Mesenchymal stem cell (in vitro differentiated cells and primary cell): ENCODE results near the gene SEMG2.
A peak's percentile ranks its signal among the peaks of the same experiment; 100 is the strongest.

Experiments
- DNase-seq: peaks from one replicate; pipeline ENCODE4 v3.0.0-alpha.2; 2013
- H2AFZ ChIP-seq: one replicate; pipeline ENCODE4 v1.6.1; 2013; ENCODE audit warnings: low read depth, mild to moderate bottlenecking, control low read depth, inconsistent platforms, low read length, moderate library complexity
- H2AK5ac ChIP-seq: 2 replicates; pipeline ENCODE4 v1.6.1; 2013; ENCODE audit warnings: low read length, moderate library complexity, mild to moderate bottlenecking, inconsistent platforms; ENCODE audit not compliant: severe bottlenecking
- H2BK120ac ChIP-seq: one replicate; pipeline ENCODE4 v1.6.1; 2013; ENCODE audit warnings: low read depth, mild to moderate bottlenecking, inconsistent platforms, low read length, moderate library complexity
- H2BK12ac ChIP-seq, 2 experiments: one replicate each; pipeline ENCODE4 v1.6.1; 2013; ENCODE audit warnings: inconsistent platforms in 2 of 2, low read length in 2 of 2, mild to moderate bottlenecking in 2 of 2, moderate library complexity in 2 of 2, control low read depth in 1 of 2
- H2BK15ac ChIP-seq: one replicate; pipeline ENCODE4 v1.6.1; 2013; ENCODE audit warnings: mild to moderate bottlenecking, low read depth, inconsistent platforms; ENCODE audit not compliant: poor library complexity, severe bottlenecking
- H2BK5ac ChIP-seq: 2 replicates; pipeline ENCODE4 v1.6.1; 2013; ENCODE audit warnings: low read depth, mild to moderate bottlenecking, low read length, control low read depth, inconsistent platforms; ENCODE audit not compliant: poor library complexity, severe bottlenecking
- H3K14ac ChIP-seq, 2 experiments: one replicate each; pipeline ENCODE4 v1.6.1; 2013; ENCODE audit warnings: inconsistent platforms in 2 of 2, low read length in 2 of 2, control low read depth in 1 of 2, mild to moderate bottlenecking in 1 of 2, moderate library complexity in 1 of 2
- H3K18ac ChIP-seq, 2 experiments: one replicate each; pipeline ENCODE4 v1.6.1; 2013; ENCODE audit warnings: inconsistent platforms in 2 of 2, low read length in 2 of 2, control low read depth in 1 of 2, low read depth in 1 of 2, mild to moderate bottlenecking in 1 of 2
- H3K23ac ChIP-seq, 2 experiments: one replicate each; pipeline ENCODE4 v1.6.1; 2013; ENCODE audit warnings: inconsistent platforms in 2 of 2, low read length in 2 of 2, mild to moderate bottlenecking in 2 of 2, moderate library complexity in 2 of 2, control low read depth in 1 of 2
- H3K27ac ChIP-seq: 2 replicates; pipeline ENCODE4 v1.5.1; 2013; ENCODE audit warnings: mild to moderate bottlenecking, moderate library complexity, low read length, control low read depth, inconsistent platforms; ENCODE audit not compliant: poor library complexity, severe bottlenecking
- H3K27me3 ChIP-seq, 2 experiments: 2 replicates each; pipeline versions ENCODE4 v1.6.1 to v1.7.0; 2013; ENCODE audit warnings: low read length in 2 of 2, mild to moderate bottlenecking in 2 of 2, moderate library complexity in 2 of 2, control low read depth in 1 of 2, inconsistent platforms in 1 of 2; ENCODE audit not compliant: control insufficient read depth in 1 of 2, insufficient read depth in 1 of 2
- H3K36me3 ChIP-seq, 2 experiments: 2 replicates each; pipeline versions ENCODE4 v1.6.1 to v1.7.0; 2013; ENCODE audit warnings: low read length in 2 of 2, control low read depth in 1 of 2, inconsistent platforms in 1 of 2, low read depth in 1 of 2, mild to moderate bottlenecking in 1 of 2; ENCODE audit not compliant: insufficient read depth in 2 of 2, control insufficient read depth in 1 of 2
- H3K4ac ChIP-seq, 2 experiments: one replicate each; pipeline ENCODE4 v1.6.1; 2013; ENCODE audit warnings: inconsistent platforms in 2 of 2, low read length in 2 of 2, mild to moderate bottlenecking in 2 of 2, moderate library complexity in 2 of 2, control low read depth in 1 of 2, low read depth in 1 of 2
- H3K4me1 ChIP-seq: 2 replicates; pipeline ENCODE4 v1.6.1; 2013; ENCODE audit warnings: low read depth, low read length, control low read depth; ENCODE audit not compliant: control insufficient read depth, insufficient read depth
- H3K4me2 ChIP-seq: 2 replicates; pipeline ENCODE4 v1.6.1; 2013; ENCODE audit warnings: low read length, mild to moderate bottlenecking, inconsistent platforms; ENCODE audit not compliant: poor library complexity, severe bottlenecking
- H3K4me3 ChIP-seq, 2 experiments: 2 replicates each; pipeline versions ENCODE4 v1.5.1 to v1.7.0; 2013; ENCODE audit warnings: low read length in 2 of 2, mild to moderate bottlenecking in 2 of 2, control low read depth in 1 of 2, low read depth in 1 of 2; ENCODE audit not compliant: insufficient read depth in 1 of 2
- H3K79me1 ChIP-seq: replicated peaks from 2 replicates; pipeline ENCODE4 v1.6.1; 2013; ENCODE audit warnings: mild to moderate bottlenecking, control low read depth, low read length, inconsistent platforms; ENCODE audit not compliant: poor library complexity, severe bottlenecking
- H3K9ac ChIP-seq: 2 replicates; pipeline ENCODE4 v1.7.0; 2013; ENCODE audit warnings: mild to moderate bottlenecking, low read length, moderate library complexity
- H3K9me3 ChIP-seq: 2 replicates; pipeline ENCODE4 v1.7.0; 2013; ENCODE audit warnings: mild to moderate bottlenecking, low read length; ENCODE audit not compliant: control insufficient read depth
- H4K8ac ChIP-seq: one replicate; pipeline ENCODE4 v1.6.1; 2013; ENCODE audit warnings: inconsistent platforms, mild to moderate bottlenecking, low read length, moderate library complexity
- H4K91ac ChIP-seq: one replicate; pipeline ENCODE4 v1.6.1; 2013; ENCODE audit warnings: mild to moderate bottlenecking, low read length, inconsistent platforms
- WGBS: methylation state at CpG from one replicate; pipeline ENCODE4 v1.1.7; 2013; ENCODE audit warnings: mixed read lengths; 5-methylcytosine and 5-hydroxymethylcytosine counted together

Gene SEMG2

GRCh38 chr20:45251884-45252560 lies 30.8 kb downstream of the SEMG2 start:
- Histone ChIP-seq H2BK120ac (no peak overlapping the region), H3K4me3 (no peak overlapping the region), H2BK12ac (no peak overlapping the region), H3K36me3 (no peaks in the 10 kb centered on the region), H3K4me1 (no peaks in the 10 kb centered on the region), H2BK15ac (no peak overlapping the region), H3K27ac (no peak overlapping the region), H3K4ac (no peak overlapping the region), H4K91ac (no peak overlapping the region), H2BK5ac (no peak overlapping the region), H3K4me2 (no peak overlapping the region), H3K9ac (no peak overlapping the region), H4K8ac (no peak overlapping the region), H3K23ac (no peak overlapping the region), H3K27me3 (peaks cover 12 to 40% of the 10 kb centered on the region in 2 experiments), H3K14ac (no peak overlapping the region), H2AK5ac (no peak overlapping the region), H3K9me3 (no peaks in the 10 kb centered on the region), H2AFZ (no peak overlapping the region), H3K18ac (no peak overlapping the region), H3K79me1 (no peaks in the 10 kb centered on the region)
- WGBS = 47% methylated on average over 5 of the region's 5 CpGs
- DNase-seq = no peak

- Histone ChIP-seq H3K4ac (no peak overlapping the region), H2AFZ (no peak overlapping the region), H3K9ac (no peak overlapping the region), H3K27me3 (peaks cover 12 to 39% of the 10 kb centered on the region in 2 experiments), H2BK5ac (no peak overlapping the region), H3K27ac (no peak overlapping the region), H4K91ac (no peak overlapping the region), H4K8ac (no peak overlapping the region), H2AK5ac (no peak overlapping the region), H2BK12ac (no peak overlapping the region), H3K4me1 (no peaks in the 10 kb centered on the region), H3K79me1 (no peaks in the 10 kb centered on the region), H2BK15ac (no peak overlapping the region), H3K23ac (no peak overlapping the region), H3K4me3 (no peak overlapping the region), H2BK120ac (no peak overlapping the region), H3K18ac (no peak overlapping the region), H3K4me2 (no peak overlapping the region), H3K9me3 (no peaks in the 10 kb centered on the region), H3K14ac (no peak overlapping the region), H3K36me3 (no peaks in the 10 kb centered on the region)
- no peak for DNase-seq
- 81% methylated on average over 4 of the region's 4 CpGs for WGBS
These were observed 32.1 kb downstream of the SEMG2 start for GRCh38 chr20:45253261-45253660.

- H3K27me3 ChIP-seq = peaks cover 17 to 52% of the 10 kb centered on the region in 2 experiments
- no peak within 1 kb of the TSS for H4K8ac ChIP-seq
- peak; percentile 32 for DNase-seq
- no peak within 1 kb of the TSS for H2BK12ac ChIP-seq
- no peak within 1 kb of the TSS for H3K4ac ChIP-seq
- no peaks in the 10 kb centered on the region for H3K79me1 ChIP-seq
- H3K4me2 ChIP-seq = no peak within 1 kb of the TSS
- no peak within 1 kb of the TSS for H2BK120ac ChIP-seq
- no peak within 1 kb of the TSS for H3K27ac ChIP-seq
- no peaks in the 10 kb centered on the region for H3K4me1 ChIP-seq
- H3K9ac ChIP-seq = peak within 1 kb of the TSS; percentile 25
- 60% methylated on average over 5 of the region's 7 CpGs for WGBS
- H2BK5ac ChIP-seq = no peak within 1 kb of the TSS
- H3K14ac ChIP-seq = no peak within 1 kb of the TSS
- H3K9me3 ChIP-seq = no peaks in the 10 kb centered on the region
- H3K23ac ChIP-seq = no peak within 1 kb of the TSS
- H2AFZ ChIP-seq = no peak within 1 kb of the TSS
- peak within 1 kb of the TSS in 1 of 2 experiments; percentile 16 for H3K4me3 ChIP-seq
- H3K18ac ChIP-seq = no peak within 1 kb of the TSS
- no peak within 1 kb of the TSS for H2BK15ac ChIP-seq
- no peaks in the 10 kb centered on the region for H3K36me3 ChIP-seq
- no peak within 1 kb of the TSS for H4K91ac ChIP-seq
- H2AK5ac ChIP-seq = no peak within 1 kb of the TSS
These were observed 33.5 kb downstream of the SEMG2 start, which contains the start of gene SLPI for GRCh38 chr20:45254383-45255262. TSS of gene SLPI (minus strand) at chr20:45254564. CDS start at chr20:45254543, 21 bp downstream.

- no peak overlapping the region for H2BK5ac ChIP-seq
These were observed 36.0 kb downstream of the SEMG2 start for GRCh38 chr20:45257161-45257560.

More at GRCh38 chr20:45257161-45257560, 36.0 kb downstream of the SEMG2 start:
- Histone ChIP-seq H2AFZ (no peak overlapping the region), H2BK12ac (no peak overlapping the region), H3K27me3 (peaks cover 16 to 63% of the 10 kb centered on the region in 2 experiments), H3K9ac (no peak overlapping the region), H3K27ac (no peak overlapping the region), H3K4me1 (no peaks in the 10 kb centered on the region), H3K36me3 (no peaks in the 10 kb centered on the region), H2BK15ac (no peak overlapping the region), H3K4me2 (no peak overlapping the region), H3K79me1 (no peaks in the 10 kb centered on the region), H3K4me3 (no peak overlapping the region), H4K8ac (no peak overlapping the region), H3K18ac (no peak overlapping the region), H3K9me3 (no peaks in the 10 kb centered on the region), H4K91ac (no peak overlapping the region), H3K14ac (no peak overlapping the region), H3K23ac (no peak overlapping the region), H2AK5ac (no peak overlapping the region), H3K4ac (no peak overlapping the region), H2BK120ac (no peak overlapping the region)
- 73% methylated on average over 3 of the region's 3 CpGs for WGBS
- no peak for DNase-seq
